Osteocyte (in vitro differentiated cells): Measurements from ENCODE around the gene PAPPA. TPM values are rescaled to one million over a fixed set of nuclear protein-coding genes. Genes with fewer than 3 reads are reported as not detected.

Experiments
- DNase-seq: peaks from one replicate; pipeline ENCODE4 v3.0.0; 2021; ENCODE audit warnings: mixed read lengths; ENCODE audit not compliant: unreplicated experiment; ENCODE audit errors: extremely low spot score
- H3K27ac Mint-ChIP-seq: one replicate; pipeline ENCODE4 v1.8.0; 2021; ENCODE audit warnings: mild to moderate bottlenecking, mixed read lengths; ENCODE audit not compliant: unreplicated experiment
- H3K27me3 Mint-ChIP-seq: one replicate; pipeline ENCODE4 v1.8.0; 2021; ENCODE audit warnings: mixed read lengths; ENCODE audit not compliant: unreplicated experiment
- H3K36me3 Mint-ChIP-seq: one replicate; pipeline ENCODE4 v1.8.0; 2021; ENCODE audit warnings: mixed read lengths; ENCODE audit not compliant: unreplicated experiment
- H3K4me1 Mint-ChIP-seq: one replicate; pipeline ENCODE4 v1.8.0; 2021; ENCODE audit warnings: mixed read lengths; ENCODE audit not compliant: unreplicated experiment
- H3K4me3 Mint-ChIP-seq: one replicate; pipeline ENCODE4 v1.8.0; 2021; ENCODE audit warnings: mild to moderate bottlenecking, moderate library complexity, mixed read lengths; ENCODE audit not compliant: unreplicated experiment
- H3K9me3 Mint-ChIP-seq: one replicate; pipeline ENCODE4 v1.8.0; 2021; ENCODE audit warnings: mixed read lengths; ENCODE audit not compliant: unreplicated experiment
- CTCF ChIP-seq: fragments of 200-600 bp; sonication (generic); IDR thresholded peaks from 2 replicates; pipeline ENCODE4 v1.5.0; 2021; ENCODE audit warnings: antibody characterized with exemption, mild to moderate bottlenecking, moderate library complexity
- total RNA-seq: library from RNA; stranded (reverse); gene quantifications from 2 replicates; pipeline ENCODE4 v1.2.1, GENCODE V29; 2021

Gene PAPPA
- total RNA-seq, 1 donor from 2014 or later, result 229 TPM

GRCh38 chr9:116358251-116358650, 204.7 kb downstream of the PAPPA start:
- TF ChIP-seq CTCF, result no peak
- Mint-ChIP-seq H3K27me3 (no peaks in the 10 kb centered on the region), H3K4me3 (no peak overlapping the region), H3K36me3 (peaks cover 81% of the 10 kb centered on the region), H3K9me3 (no peaks in the 10 kb centered on the region), H3K4me1 (peaks cover 7% of the 10 kb centered on the region), H3K27ac (no peak overlapping the region)
- DNase-seq, result no peak

- Mint-ChIP-seq H3K4me1 (peaks cover 7% of the 10 kb centered on the region), H3K27me3 (no peaks in the 10 kb centered on the region), H3K9me3 (no peaks in the 10 kb centered on the region), H3K36me3 (peaks cover 72% of the 10 kb centered on the region), H3K4me3 (no peak overlapping the region), H3K27ac (no peak overlapping the region)
- no peak for DNase-seq
- no peak for TF ChIP-seq CTCF
These were observed 206.4 kb downstream of the PAPPA start for GRCh38 chr9:116360016-116360415.

- DNase-seq, result no peak
- H3K4me1 Mint-ChIP-seq, result peaks cover 7% of the 10 kb centered on the region
- no peaks in the 10 kb centered on the region for H3K9me3 Mint-ChIP-seq
- H3K27me3 Mint-ChIP-seq, result no peaks in the 10 kb centered on the region
- no peak overlapping the region for H3K27ac Mint-ChIP-seq
- H3K4me3 Mint-ChIP-seq, result no peak overlapping the region
- H3K36me3 Mint-ChIP-seq, result peaks cover 64% of the 10 kb centered on the region
- TF ChIP-seq CTCF, result no peak
These were observed 207.4 kb downstream of the PAPPA start for GRCh38 chr9:116360989-116361388.

- TF ChIP-seq CTCF, result no peak
- Mint-ChIP-seq H3K4me1 (peaks cover 7% of the 10 kb centered on the region), H3K36me3 (peaks cover 60% of the 10 kb centered on the region), H3K9me3 (no peaks in the 10 kb centered on the region), H3K27me3 (no peaks in the 10 kb centered on the region), H3K4me3 (no peak overlapping the region), H3K27ac (peak overlapping the region; percentile 55)
- no peak for DNase-seq
These were observed 208.0 kb downstream of the PAPPA start for GRCh38 chr9:116361547-116361946.

GRCh38 chr9:116362493-116362892, 208.9 kb downstream of the PAPPA start:
- Mint-ChIP-seq H3K4me3 (no peak overlapping the region), H3K27ac (no peak overlapping the region), H3K9me3 (no peaks in the 10 kb centered on the region), H3K36me3 (peaks cover 51% of the 10 kb centered on the region), H3K27me3 (no peaks in the 10 kb centered on the region), H3K4me1 (peaks cover 7% of the 10 kb centered on the region)
- DNase-seq, result no peak
- TF ChIP-seq CTCF, result no peak
